ENCODE results near the gene IL22RA1.

The IL22RA1 gene

GRCh38 chr1:24111262-24111995 is 31.5 kb downstream of the IL22RA1 start:
- no peak for DNase-seq

- DNase-seq: no peak
Observed at GRCh38 chr1:24110642-24111261, 32.2 kb downstream of the IL22RA1 start.

- no peak for DNase-seq
Observed at GRCh38 chr1:24109686-24110475, 33.1 kb downstream of the IL22RA1 start.

GRCh38 chr1:24109166-24109483 is 33.8 kb downstream of the IL22RA1 start:
- no peak for DNase-seq

GRCh38 chr1:24108334-24109165 is 34.4 kb downstream of the IL22RA1 start:
- DNase-seq: no peak

- DNase-seq: no peak
Observed at GRCh38 chr1:24107462-24108138, 35.3 kb downstream of the IL22RA1 start.

GRCh38 chr1:24105368-24106160 is 37.4 kb downstream of the IL22RA1 start:
- DNase-seq: no peak

GRCh38 chr1:24104854-24105253 is 38.1 kb downstream of the IL22RA1 start:
- no peak for DNase-seq

GRCh38 chr1:24103879-24104278 is 39.1 kb downstream of the IL22RA1 start:
- DNase-seq: no peak

- no peak for DNase-seq
Observed at GRCh38 chr1:24103408-24103807, 39.5 kb downstream of the IL22RA1 start.

GRCh38 chr1:24102961-24103360 is 40.0 kb downstream of the IL22RA1 start:
- no peak for DNase-seq

GRCh38 chr1:24101796-24102586 is 40.9 kb downstream of the IL22RA1 start:
- no peak for DNase-seq

- DNase-seq: no peak
Observed at GRCh38 chr1:24100945-24101737, 41.8 kb downstream of the IL22RA1 start.

- DNase-seq: no peak
Observed at GRCh38 chr1:24098943-24099638, 43.8 kb downstream of the IL22RA1 start.

GRCh38 chr1:24098102-24098501 is 44.8 kb downstream of the IL22RA1 start:
- no peak for DNase-seq

GRCh38 chr1:24097663-24098062 is 45.3 kb downstream of the IL22RA1 start:
- no peak for DNase-seq

GRCh38 chr1:24096739-24097103 is 46.2 kb downstream of the IL22RA1 start:
- DNase-seq: no peak

GRCh38 chr1:24096009-24096738 is 46.8 kb downstream of the IL22RA1 start:
- DNase-seq: no peak
